ENCODE data around the gene RPL10.

RPL10 gene

GRCh38 chrX:154429711-154430110, 31.5 kb downstream of the RPL10 start:
- Histone ChIP-seq H2AFZ (ENCODE audit: low read depth) (no peak overlapping the region), H3K4me3 (IDR thresholded peaks at IDR 0.05; ENCODE audit: insufficient read depth, low read depth, low read length) (no peak overlapping the region), H3K4me2 (peak overlapping the region; percentile 66)

GRCh38 chrX:154430479-154430878, 32.3 kb downstream of the RPL10 start:
- H4K20me1 ChIP-seq (ENCODE audit: insufficient read depth): no peaks in the 10 kb centered on the region
- no peaks in the 10 kb centered on the region for H3K27me3 ChIP-seq (ENCODE audit: insufficient read depth, low read depth)
- H3K27ac ChIP-seq: no peak overlapping the region
- no peaks in the 10 kb centered on the region for H3K36me3 ChIP-seq (ENCODE audit: insufficient read depth)
- peaks cover 9% of the 10 kb centered on the region; the same call in 1 of the 2 replicates for H3K79me2 ChIP-seq (ENCODE audit: insufficient read depth, low read depth)
- H3K4me2 ChIP-seq: no peak overlapping the region
- TF ChIP-seq, protein P1, sequence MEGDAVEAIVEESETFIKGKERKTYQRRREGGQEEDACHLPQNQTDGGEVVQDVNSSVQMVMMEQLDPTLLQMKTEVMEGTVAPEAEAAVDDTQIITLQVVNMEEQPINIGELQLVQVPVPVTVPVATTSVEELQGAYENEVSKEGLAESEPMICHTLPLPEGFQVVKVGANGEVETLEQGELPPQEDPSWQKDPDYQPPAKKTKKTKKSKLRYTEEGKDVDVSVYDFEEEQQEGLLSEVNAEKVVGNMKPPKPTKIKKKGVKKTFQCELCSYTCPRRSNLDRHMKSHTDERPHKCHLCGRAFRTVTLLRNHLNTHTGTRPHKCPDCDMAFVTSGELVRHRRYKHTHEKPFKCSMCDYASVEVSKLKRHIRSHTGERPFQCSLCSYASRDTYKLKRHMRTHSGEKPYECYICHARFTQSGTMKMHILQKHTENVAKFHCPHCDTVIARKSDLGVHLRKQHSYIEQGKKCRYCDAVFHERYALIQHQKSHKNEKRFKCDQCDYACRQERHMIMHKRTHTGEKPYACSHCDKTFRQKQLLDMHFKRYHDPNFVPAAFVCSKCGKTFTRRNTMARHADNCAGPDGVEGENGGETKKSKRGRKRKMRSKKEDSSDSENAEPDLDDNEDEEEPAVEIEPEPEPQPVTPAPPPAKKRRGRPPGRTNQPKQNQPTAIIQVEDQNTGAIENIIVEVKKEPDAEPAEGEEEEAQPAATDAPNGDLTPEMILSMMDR (conservative IDR thresholded peaks at IDR 0.05; ENCODE audit: low read depth, low read length): no peak
- no peak overlapping the region for H3K9ac ChIP-seq
- no peak overlapping the region for H2AFZ ChIP-seq (ENCODE audit: low read depth)
- peaks cover 10% of the 10 kb centered on the region for H3K4me1 ChIP-seq (ENCODE audit: low read depth, poor library complexity, severe bottlenecking)
- no peak overlapping the region for H3K4me3 ChIP-seq (IDR thresholded peaks at IDR 0.05; ENCODE audit: insufficient read depth, low read depth, low read length)

More at GRCh38 chrX:154429711-154430110, 31.5 kb downstream of the RPL10 start:
- Histone ChIP-seq H3K36me3 (ENCODE audit: insufficient read depth) (no peaks in the 10 kb centered on the region), H3K27me3 (ENCODE audit: insufficient read depth, low read depth) (no peaks in the 10 kb centered on the region), H3K9ac (no peak overlapping the region), H4K20me1 (ENCODE audit: insufficient read depth) (no peaks in the 10 kb centered on the region), H3K27ac (no peak overlapping the region), H3K79me2 (ENCODE audit: insufficient read depth, low read depth) (peaks cover 9% of the 10 kb centered on the region; the same call in 1 of the 2 replicates), H3K4me1 (ENCODE audit: low read depth, poor library complexity, severe bottlenecking) (peaks cover 10% of the 10 kb centered on the region)
- TF ChIP-seq, protein P1 (conservative IDR thresholded peaks at IDR 0.05; ENCODE audit: low read depth, low read length): no peak

- Histone ChIP-seq H3K4me1 (ENCODE audit: low read depth, poor library complexity, severe bottlenecking) (peaks cover 10% of the 10 kb centered on the region), H3K9ac (no peak overlapping the region), H3K4me2 (no peak overlapping the region), H3K27ac (no peak overlapping the region), H3K36me3 (ENCODE audit: insufficient read depth) (no peaks in the 10 kb centered on the region), H3K4me3 (IDR thresholded peaks at IDR 0.05; ENCODE audit: insufficient read depth, low read depth, low read length) (no peak overlapping the region), H3K79me2 (ENCODE audit: insufficient read depth, low read depth) (peaks cover 9% of the 10 kb centered on the region; the same call in 1 of the 2 replicates), H3K27me3 (ENCODE audit: insufficient read depth, low read depth) (no peaks in the 10 kb centered on the region), H4K20me1 (ENCODE audit: insufficient read depth) (no peaks in the 10 kb centered on the region), H2AFZ (ENCODE audit: low read depth) (no peak overlapping the region)
- TF ChIP-seq, protein P1 (conservative IDR thresholded peaks at IDR 0.05; ENCODE audit: low read depth, low read length): no peak
Observed at GRCh38 chrX:154430916-154431315, 32.7 kb downstream of the RPL10 start.

DNA sequence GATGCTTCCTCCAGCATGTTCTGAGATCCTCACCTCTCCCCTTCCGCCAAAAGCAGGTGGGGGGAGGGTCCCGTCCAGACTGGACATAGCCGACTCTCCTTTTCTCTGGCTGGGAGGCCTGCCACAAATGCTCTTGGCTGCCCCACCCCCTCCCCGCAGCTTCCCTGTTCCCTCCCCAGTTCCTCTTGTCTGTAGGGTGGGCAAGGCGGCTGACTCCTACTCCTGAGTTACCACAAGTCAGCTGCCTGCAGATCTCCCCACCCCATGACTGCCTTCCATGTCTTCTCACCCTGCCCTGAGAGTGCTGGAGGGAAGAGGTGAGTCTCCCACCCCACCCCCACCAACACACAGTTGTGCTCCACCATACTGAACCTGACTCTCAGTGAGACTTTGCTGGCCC, 33.2 kb downstream of the RPL10 start:
- H3K79me2 ChIP-seq (ENCODE audit: insufficient read depth, low read depth): peaks cover 9% of the 10 kb centered on the region; the same call in 1 of the 2 replicates
- TF ChIP-seq, protein P1 (conservative IDR thresholded peaks at IDR 0.05; ENCODE audit: low read depth, low read length): no peak
- no peaks in the 10 kb centered on the region for H3K27me3 ChIP-seq (ENCODE audit: insufficient read depth, low read depth)
- no peak overlapping the region for H2AFZ ChIP-seq (ENCODE audit: low read depth)
- H3K36me3 ChIP-seq (ENCODE audit: insufficient read depth): no peaks in the 10 kb centered on the region
- no peak overlapping the region for H3K27ac ChIP-seq
- H3K4me3 ChIP-seq (IDR thresholded peaks at IDR 0.05; ENCODE audit: insufficient read depth, low read depth, low read length): no peak overlapping the region
- no peak overlapping the region for H3K4me2 ChIP-seq
- H3K4me1 ChIP-seq (ENCODE audit: low read depth, poor library complexity, severe bottlenecking): peaks cover 10% of the 10 kb centered on the region
- H3K9ac ChIP-seq: no peak overlapping the region
- no peaks in the 10 kb centered on the region for H4K20me1 ChIP-seq (ENCODE audit: insufficient read depth)

Data from KMS-11 (cell line).